Measurements from ENCODE around the gene ADAM10.

GRCh38 chr15:58643996-58644395 lies 105.5 kb downstream of the ADAM10 start:
- TF ChIP-seq, protein P1, sequence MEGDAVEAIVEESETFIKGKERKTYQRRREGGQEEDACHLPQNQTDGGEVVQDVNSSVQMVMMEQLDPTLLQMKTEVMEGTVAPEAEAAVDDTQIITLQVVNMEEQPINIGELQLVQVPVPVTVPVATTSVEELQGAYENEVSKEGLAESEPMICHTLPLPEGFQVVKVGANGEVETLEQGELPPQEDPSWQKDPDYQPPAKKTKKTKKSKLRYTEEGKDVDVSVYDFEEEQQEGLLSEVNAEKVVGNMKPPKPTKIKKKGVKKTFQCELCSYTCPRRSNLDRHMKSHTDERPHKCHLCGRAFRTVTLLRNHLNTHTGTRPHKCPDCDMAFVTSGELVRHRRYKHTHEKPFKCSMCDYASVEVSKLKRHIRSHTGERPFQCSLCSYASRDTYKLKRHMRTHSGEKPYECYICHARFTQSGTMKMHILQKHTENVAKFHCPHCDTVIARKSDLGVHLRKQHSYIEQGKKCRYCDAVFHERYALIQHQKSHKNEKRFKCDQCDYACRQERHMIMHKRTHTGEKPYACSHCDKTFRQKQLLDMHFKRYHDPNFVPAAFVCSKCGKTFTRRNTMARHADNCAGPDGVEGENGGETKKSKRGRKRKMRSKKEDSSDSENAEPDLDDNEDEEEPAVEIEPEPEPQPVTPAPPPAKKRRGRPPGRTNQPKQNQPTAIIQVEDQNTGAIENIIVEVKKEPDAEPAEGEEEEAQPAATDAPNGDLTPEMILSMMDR (IDR thresholded peaks at IDR 0.05), result no peak
- no peak for TF ChIP-seq POLR2A (IDR thresholded peaks at IDR 0.05)
